Stimulated activated CD4-positive, alpha-beta T cell treated with anti-CD3 and anti-CD28 coated beads, Interleukin-4, amount 100 ng/mL, for 4 hours (primary cell): ENCODE measurements around the gene KTN1.

Experiments
- DNase-seq, 2 experiments: peaks; one replicate each; pipeline ENCODE4 v3.0.0-alpha.2; 2020

Gene KTN1

GRCh38 chr14:55572578-55572977, 7.4 kb upstream of the KTN1 start:
- DNase-seq, result no peak

GRCh38 chr14:55574988-55575387, 5.0 kb upstream of the KTN1 start:
- no peak for DNase-seq

DNA sequence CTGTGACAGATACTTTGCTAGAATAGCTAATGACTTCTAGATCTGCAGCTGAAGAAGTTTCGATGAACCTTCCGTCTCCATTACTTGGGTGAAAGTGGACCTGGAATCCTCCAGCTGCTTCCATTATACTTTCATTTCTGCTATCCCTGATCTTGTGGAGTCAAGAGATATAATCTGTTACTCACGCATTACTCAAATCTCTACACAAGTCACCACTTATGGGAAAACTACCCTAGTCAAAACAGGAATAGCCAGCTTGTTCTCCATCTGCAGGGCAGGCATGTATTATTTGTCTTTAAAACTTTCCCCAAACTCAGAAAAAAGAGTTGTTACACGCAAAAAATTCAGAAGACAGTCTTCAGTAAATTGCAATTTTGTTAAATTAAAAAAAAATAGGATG, 2.8 kb upstream of the KTN1 start:
- DNase-seq, result no peak

DNA sequence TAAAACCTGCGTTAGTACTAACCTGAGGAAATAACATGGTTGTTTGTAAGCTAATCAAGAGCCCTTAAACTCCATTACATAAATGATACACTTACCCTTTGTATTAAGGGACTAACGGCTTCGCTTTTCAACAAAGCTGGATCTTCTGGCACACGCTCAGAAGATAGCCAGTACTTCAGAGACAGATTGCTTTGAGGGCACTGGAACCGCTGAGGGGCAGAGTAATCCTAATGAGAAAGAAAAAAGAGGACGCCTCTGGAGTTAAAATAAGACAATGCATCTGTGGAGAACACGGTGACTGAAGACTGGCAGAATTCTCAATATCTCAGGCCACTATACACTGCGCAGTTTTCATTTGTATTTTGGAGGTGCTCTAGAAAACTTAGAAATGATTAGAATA, 1.5 kb upstream of the KTN1 start:
- no peak for DNase-seq

DNA sequence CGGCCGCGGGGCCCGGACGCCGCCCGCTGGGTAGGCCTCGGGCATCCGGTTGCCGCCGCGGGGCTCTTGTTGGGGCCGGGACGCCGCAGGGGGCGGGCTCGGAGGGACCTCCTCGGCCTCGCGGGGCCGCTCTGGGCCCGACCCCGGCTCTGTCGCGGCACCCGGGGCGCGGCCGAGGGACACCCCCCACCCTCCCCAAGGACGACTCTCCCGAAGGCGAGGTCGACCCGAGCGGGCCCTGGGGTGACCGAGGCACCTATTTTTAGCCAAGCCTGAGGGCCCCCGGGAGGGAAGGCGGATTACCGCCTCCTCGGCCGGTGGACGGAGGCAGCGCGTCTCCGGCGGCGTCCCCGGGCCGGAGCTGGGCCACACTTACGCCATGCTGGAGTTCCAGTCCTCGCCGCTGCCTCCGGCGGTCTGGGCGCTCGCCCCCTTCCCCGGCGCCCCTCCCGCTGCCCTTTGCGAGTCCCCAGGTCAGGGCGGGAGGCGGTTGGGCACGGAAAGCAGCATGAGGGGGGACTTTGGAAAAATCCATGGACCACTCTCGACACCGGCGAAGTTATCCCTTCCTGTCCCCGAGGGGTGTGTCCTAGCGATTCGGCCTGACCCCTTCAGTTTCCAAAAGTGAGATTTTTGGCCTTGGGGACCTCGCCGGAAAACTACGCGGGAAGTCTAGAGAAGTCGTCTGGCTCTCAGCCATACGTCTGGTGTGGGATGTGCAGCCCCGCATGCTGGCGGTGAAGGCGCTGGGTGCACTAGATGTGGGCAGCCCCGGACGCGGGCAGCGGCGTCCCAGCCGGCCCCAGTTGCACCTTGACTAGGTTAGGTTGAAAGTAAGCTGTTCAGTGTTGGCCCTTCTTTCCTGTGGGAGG, 699 bp downstream of the KTN1 start:
- peak; percentile 25 to 52 for DNase-seq

GRCh38 chr14:55581342-55581771, 1.4 kb downstream of the KTN1 start:
- no peak for DNase-seq

DNA sequence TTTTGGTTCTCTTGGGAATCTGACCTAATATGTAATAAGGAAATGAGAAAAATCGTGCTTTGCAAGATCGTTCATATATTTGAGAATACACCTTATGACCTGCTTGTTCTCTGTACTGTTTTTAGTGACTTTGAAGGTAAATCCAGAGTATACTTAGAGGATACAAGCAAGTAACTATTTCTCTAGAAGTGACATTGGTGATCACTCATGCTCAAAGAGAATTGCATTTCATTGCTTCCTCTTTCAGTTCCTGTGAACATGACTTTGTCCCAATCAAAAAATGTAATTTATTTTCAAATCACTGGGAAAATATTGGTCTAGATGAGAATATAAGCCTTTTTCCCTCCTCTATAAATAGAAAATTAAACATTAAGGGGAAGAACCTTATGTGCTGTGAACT, 2.7 kb downstream of the KTN1 start:
- DNase-seq, result no peak

DNA sequence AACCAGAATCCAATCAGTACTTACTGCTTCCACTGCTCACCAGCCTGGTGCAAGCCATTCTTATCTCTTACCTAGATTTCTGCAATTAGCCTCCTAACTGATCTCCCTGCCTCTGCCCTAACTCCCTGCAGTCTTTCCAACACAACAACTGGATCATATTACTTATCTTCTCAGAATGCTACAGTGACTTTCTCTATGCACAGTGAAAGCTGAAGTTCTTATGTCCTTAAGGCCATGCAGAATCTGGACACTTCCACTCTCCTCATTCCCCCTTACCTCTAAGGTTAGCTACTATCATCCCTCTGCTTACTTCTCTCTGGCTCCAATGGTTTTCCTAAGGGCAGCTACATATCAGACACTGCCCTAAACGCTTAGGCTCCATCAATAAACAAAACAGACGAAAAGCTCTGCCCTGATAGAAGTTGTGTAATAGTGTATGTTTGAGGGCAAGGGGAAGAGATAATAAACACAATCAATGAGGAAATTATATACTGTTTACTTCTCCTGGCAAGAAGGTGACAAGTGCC, 4.0 kb downstream of the KTN1 start:
- no peak for DNase-seq

DNA sequence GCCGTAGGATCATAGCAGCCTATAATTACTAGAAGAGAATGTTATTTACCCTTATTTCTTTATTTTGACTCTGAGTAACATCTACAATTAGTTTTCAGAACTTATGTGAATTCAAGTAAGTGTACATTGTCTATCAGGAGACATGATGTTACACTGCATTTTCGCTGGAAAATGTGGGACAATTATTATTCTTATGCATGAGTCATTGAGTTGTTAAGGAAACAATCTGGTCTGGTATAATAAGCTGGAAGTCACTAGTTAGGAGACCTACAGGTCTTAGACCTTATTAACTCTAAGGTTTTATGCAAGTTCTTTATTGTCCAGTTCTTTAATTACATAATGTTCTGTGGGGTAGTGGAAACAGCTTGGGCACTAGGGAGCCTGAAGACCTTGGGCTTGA, 5.8 kb downstream of the KTN1 start:
- DNase-seq, result no peak

DNA sequence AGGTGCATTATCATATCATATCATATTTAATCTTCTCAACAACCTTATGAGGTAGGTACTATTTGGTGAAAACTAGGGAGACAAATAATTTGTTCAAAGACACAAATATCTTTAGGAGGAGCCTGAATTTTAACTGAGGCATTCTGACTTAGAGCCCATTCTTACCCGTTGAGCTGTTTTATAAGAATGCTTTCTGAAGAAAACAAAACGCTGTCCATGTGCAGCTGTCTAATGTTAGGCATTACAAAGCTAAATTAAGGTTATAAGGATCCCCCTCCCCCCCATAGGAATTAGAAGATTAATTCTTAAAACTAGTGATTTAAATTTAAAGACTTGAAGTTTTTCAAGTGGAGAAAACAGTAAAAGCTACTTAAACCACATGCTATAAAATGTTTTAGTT, 6.4 kb downstream of the KTN1 start:
- no peak for DNase-seq

DNA sequence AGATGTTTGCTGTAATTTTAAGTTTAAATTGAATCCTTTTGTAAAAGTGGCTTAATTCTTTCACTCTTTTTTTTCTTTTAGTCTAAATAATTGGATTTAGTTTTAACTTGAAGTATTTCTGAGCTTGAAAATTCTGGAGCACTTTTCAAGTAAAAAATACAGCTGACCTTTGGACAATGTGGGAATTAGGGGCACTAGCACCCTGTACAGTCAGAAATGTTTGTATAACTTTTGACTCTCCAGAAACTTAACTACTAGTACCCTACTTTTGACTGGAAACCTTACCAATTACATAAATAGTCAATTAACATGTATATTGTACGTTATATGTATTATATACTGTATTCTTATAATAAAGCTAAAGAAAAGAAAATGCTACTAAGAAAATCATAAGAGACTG, 7.8 kb downstream of the KTN1 start:
- DNase-seq, result no peak

DNA sequence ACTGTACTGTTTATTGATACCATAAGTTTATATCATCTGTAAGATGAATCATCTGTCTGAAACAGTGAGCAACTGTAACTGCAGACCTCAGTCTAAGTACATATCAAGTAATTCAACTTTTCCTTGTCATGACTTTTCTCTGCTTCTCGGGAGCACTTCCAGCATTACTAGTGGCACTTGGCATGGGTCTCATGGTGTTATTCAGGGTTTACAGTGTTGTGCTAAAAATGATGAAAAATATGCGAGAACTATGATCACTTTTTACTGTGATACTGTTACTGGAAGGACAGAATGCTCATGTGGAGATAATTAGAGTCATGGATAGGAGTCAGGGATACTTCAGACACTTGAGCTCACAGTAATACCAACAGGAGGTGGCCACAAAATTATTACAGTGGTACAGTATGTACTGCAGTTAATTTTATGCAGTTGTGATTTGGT, 8.3 kb downstream of the KTN1 start:
- DNase-seq, result no peak

- DNase-seq, result no peak
Observed at GRCh38 chr14:55589171-55589570, 9.2 kb downstream of the KTN1 start.

- DNase-seq, result no peak
Observed at GRCh38 chr14:55592436-55592835, 12.4 kb downstream of the KTN1 start.

- DNase-seq, result no peak
Observed at GRCh38 chr14:55593698-55594097, 13.7 kb downstream of the KTN1 start.

GRCh38 chr14:55599250-55599879, 19.4 kb downstream of the KTN1 start:
- DNase-seq, result no peak

DNA sequence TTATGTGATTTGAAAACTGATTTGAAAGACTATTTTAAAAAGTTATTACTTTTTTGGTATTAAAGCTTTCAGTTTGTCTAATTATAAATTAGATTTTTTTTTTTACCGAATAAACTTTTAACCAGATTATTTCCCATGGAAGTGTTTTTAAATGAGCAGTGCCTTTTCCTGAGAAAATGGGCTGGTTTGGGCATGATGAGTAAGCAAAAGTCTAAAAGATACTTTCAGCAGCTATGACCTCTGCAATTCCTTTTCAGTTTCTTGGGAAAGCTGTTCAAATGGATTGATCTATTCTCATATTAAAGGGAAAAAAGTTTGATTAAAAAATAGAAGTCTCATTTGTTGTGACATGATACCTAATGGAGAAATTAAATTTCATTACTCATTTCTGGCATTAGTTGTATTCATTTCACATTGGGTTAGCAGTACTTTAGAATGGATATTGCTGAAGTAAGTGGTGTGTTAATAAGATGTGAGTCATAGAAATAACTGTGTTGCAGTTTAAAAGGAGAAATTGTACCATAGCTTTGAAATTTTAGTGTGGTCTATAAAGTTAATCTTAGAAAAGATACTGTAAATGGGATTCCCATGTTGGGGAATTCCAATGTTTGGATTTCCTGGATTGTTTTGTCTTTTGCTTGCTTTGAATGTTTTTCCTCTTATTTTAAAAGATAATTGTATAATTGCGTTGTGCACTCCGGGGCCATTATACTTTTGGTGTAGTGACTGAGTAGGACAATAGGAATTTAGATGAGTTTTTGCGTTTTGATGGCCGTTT, 21.0 kb downstream of the KTN1 start:
- no peak for DNase-seq

DNA sequence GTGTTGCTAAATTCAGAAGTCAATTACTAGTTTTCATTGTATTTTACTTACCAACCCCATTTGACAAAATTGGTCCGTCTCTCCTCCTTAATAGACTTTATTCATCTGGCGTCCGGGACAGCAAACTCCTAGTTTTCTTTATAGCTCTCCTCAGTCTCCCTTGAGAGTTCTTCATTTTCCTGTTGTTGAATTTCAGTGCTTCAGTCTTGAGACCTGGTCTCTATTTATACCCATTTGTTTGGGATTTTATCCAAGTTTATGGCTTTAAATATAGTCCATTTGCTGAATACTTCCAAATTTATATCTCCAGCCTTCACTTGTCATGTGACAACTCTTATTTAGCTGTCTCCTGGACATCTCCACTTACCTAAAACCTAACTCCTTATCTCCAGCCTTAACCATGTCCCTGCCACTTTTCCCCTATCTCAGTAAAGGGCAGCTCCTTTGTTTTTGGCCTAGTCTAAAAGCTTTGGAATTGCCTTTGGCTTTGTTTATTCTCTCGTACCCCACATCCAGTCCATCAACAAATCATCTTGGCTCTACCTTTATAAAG, 23.5 kb downstream of the KTN1 start:
- DNase-seq, result no peak

DNA sequence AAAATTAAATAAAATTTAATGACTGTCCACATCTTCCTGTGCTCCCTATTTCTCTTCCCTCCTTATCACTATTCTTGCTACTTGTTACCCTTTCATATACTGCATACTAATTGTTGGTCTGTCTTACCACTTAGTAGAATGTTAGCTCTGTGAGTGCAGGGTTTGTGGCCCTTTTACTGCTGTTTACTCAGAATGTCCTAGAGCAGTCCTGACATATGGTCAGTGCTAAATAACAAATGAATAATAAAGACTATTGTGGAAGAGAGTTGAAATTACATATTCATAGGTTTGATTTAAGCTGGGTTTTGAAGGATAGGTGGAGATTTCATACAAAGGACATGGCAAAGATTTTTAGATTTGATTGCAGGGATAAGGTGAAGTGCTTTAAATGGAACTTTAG, 24.5 kb downstream of the KTN1 start:
- DNase-seq, result no peak

DNA sequence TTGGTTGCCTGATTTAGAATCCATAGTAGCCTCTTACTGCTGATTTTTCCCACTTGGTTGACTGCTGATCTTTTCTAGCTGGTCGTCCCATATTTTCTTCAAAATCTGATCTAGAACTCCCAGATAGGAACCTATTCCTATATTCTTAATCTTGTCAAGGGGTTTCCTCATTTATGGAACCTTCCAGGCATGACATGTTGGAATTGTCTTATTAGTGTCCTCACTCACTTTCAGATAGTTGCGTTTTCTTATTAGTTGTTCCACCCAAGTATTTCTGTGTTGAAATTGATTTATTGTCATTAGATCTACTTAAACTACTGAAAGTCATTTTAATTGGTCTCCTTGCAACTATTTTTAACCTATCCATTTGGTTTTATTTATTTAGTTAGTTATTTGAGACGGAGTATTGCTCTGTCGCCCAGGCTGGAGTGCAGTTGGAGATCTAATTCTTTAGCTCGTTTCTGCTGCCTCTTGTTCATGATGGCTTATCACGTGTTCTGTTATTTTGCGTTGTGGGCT, 25.0 kb downstream of the KTN1 start:
- DNase-seq, result no peak

DNA sequence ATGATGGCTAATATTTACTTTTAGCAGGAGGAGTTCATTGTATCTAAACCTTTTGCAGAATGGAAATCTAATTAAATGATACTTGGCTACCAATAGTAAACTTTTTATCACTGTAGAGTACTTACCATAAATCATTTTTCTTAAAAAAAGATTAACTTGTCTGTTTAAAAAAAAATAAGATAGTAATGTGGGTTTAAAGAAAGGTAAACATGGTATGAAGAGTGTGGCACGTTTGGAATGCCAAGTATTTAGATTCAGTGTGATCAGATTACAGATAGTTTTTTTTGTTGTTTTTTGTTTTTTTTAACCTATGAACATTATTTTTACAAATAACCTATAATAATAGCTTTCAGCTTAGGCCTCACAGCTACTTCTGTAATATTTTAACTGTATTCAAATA, 25.8 kb downstream of the KTN1 start:
- DNase-seq, result no peak

- DNase-seq, result no peak
Observed at GRCh38 chr14:55607386-55607785, 27.4 kb downstream of the KTN1 start.

- DNase-seq, result no peak
Observed at GRCh38 chr14:55609681-55610080, 29.7 kb downstream of the KTN1 start.
